Fibroblast of skin of right biceps (primary cell): ENCODE data around the gene SMAD3.
A peak's percentile ranks its signal among the peaks of the same experiment; 100 is the strongest.

Experiments used
- DNase-seq: peaks from one replicate; pipeline ENCODE4 v3.0.0-alpha.2; 2013

Gene SMAD3

DNA sequence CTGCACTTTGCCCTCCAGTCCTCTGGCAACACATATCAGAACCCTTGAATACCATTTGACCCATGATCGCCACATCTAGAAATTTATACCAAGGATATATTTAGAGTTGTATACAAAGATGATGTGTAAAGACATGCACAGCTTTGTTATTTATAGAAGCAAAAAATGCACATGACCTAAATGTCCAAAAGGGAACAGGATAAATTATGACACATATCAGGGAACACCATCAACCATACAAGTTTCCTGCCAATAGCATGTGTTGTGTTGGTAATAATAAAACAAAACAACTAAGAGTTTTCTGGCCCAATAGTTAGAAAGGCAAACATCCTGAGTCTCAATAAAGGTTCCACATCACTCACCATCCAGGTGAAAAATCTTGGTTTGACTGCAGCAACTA, 137.6 kb downstream of the SMAD3 start:
- no peak for DNase-seq

DNA sequence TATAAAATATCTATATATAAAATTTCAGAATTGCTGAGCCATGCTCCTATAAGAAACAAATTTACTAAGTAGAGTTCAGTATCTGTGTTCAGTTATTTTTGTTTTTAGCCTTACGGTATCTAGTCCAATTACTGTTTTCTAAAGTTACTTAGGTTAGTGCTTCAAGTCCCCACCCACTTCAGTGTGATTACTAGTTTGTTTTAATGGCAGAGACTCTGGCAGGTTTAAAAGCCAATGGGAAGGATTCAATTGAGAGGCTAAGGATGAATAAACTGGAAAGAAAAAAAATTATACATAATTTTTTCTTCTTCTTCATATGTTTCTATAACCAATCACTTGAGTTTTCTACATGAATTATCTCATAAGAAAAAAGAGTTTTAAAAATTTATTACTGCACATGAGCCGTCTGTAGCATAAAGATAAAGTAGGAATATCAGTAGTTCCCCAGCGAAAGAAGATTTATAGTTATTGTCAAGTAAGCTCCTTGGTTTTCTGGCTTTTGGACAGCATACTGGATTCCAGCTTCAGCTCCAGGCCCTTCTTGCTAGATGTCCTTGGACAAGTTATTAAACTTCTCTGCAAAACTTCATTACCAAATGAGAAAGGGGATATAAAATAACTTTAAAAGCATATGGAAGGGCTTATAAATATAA, 142.3 kb downstream of the SMAD3 start:
- DNase-seq: no peak

DNA sequence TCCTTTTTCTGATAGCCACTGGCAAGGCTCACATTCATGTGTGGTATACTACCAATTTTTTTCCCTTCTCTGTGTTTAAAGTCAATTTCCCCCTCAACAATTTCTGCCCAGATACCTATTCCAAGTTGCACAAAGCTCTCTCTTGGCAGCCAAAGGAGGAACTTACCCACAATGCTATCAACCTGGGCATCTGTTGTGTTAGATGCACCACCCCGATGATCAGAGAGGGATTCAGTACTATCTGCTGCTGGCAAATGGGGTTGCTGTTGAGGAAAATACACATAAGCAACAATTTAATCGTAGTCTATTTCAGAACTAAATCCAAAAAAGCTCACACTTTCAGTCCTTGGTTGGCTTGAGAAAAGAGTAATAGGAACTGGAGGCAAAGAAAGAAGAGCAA, 143.0 kb downstream of the SMAD3 start:
- no peak for DNase-seq

GRCh38 chr15:67210555-67211168, 145.3 kb downstream of the SMAD3 start:
- no peak for DNase-seq

- DNase-seq: no peak
Observed at GRCh38 chr15:67212684-67213367, 147.4 kb downstream of the SMAD3 start.

GRCh38 chr15:67215102-67215501, 149.7 kb downstream of the SMAD3 start:
- no peak for DNase-seq

- DNase-seq: no peak
Observed at GRCh38 chr15:67216859-67217258, 151.5 kb downstream of the SMAD3 start.

- no peak for DNase-seq
Observed at GRCh38 chr15:67218428-67218827, 153.0 kb downstream of the SMAD3 start.

GRCh38 chr15:67219288-67219687, 153.9 kb downstream of the SMAD3 start:
- no peak for DNase-seq

GRCh38 chr15:67224889-67225288, 159.5 kb downstream of the SMAD3 start:
- DNase-seq: no peak

- DNase-seq: peak; percentile 82
Observed at GRCh38 chr15:67225336-67225735, 159.9 kb downstream of the SMAD3 start.

- DNase-seq: no peak
Observed at GRCh38 chr15:67227431-67227830, 162.0 kb downstream of the SMAD3 start.

DNA sequence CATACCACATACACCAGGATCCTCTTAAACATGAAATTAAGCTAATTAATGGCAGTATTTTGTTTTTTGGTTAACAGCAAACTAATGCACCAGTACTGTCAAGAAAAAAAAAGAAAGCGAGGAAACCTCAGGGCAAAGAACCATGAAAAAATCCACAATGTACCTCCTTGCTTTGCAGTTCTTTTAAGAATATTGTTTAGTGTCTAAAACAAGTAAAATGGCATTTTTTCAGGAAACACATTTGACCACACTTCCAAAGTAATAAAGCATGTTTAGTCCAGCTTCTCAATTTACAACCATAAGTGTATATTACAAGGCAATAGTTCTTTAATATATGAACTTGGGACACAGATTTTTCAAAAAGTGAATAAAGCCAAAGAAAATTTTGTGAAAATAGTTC, 162.4 kb downstream of the SMAD3 start:
- DNase-seq: no peak

DNA sequence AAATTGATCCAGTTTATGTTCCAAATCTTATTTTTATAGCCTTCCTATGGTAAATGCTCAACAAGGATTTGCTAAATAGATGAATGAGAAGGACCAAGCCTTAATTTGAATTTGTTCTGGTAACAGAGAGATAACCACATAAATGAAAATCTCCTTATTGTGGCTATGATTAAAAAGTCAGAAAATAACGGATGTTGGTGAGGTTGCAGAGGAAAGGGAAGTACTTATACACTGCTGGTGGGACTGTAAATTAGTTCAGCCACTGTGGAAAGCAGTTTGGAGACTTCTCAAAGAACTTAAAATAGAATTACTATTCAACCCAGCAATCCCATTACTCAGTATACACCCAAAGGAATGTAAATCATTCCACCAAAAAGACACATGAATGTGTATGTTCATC, 162.9 kb downstream of the SMAD3 start:
- DNase-seq: no peak

GRCh38 chr15:67230504-67230903, 165.1 kb downstream of the SMAD3 start:
- DNase-seq: no peak

DNA sequence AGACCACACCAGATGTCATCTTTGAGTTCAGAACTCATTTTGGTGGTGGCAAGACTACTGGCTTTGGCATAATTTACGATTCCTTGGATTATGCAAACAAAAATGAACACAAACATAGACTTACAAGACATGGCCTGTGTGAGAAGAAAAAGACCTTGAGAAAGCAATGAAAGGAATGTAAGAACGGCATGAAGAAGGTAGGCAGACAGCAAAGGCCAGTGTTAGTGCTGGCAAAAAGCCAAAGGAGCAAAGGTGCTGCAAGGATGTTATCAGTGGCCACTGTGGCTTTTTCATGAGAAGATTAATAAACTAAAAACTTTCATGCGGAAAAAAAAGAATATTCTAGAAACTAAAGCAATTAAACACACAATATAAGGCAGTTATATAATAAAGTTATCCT, 167.2 kb downstream of the SMAD3 start:
- no peak for DNase-seq

- no peak for DNase-seq
Observed at GRCh38 chr15:67240235-67241131, 175.1 kb downstream of the SMAD3 start.

DNA sequence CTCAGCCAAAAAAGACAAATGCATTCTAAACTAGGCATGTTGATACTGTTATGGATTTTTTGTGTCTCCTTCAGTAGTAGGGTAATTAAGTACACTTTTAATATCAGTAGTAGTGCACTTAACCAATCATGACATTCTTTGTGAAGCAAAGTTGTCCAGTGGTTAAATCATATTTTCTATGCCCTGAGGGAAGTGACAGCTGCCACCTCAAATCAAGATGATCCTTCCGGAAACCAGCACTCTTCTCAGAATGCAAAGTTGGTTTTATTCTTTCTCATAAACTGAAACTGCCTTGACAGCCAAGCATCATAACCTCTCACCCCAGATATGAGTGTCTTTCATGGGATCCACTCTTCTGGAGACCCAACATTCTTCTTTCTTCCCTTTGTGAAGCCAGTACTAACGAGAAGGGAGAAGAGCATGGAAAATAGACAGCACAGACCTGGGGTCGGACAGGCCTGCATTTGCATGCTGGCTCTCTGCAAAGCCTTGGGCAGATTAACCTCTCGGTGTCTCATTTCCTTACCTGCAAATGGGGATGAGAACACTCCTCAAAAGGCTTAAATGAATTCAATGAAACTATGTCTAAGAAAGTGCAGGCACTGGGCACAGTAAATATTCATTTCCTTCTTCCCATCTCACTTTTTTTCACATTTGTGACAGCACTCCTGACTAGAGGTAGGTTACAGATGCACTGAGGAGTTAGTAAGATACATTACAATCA, 175.9 kb downstream of the SMAD3 start:
- DNase-seq: no peak

DNA sequence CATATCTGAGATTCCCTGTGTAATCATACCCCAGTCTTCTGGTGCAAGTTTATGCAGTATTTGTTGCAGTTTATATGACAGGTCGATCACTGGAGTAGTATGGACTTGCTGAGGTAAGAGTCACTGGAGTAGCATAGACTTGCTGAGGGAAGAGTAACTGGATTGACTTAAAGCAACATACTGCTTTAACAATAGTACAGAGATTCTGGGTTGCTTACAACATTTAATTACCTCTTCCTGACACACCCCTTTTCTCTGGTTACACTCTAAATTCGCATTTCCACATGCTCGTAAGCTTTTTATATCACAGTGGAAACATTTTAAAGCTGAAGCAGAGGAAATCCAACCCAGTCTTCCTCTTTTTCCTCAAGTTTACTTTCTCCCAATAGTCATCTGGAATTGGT, 177.3 kb downstream of the SMAD3 start:
- DNase-seq: peak; percentile 22
